Activated CD4-positive, CD25-positive, alpha-beta regulatory T cell treated with anti-CD3 and anti-CD28 coated beads, Interleukin-2, amount 50 U/mL, for 24 hours (primary cell): ENCODE measurements around the gene RBP3.

Experiments
- ATAC-seq, 2 donors: fragments of 150-1000 bp; cut with Tn5 transposase; one replicate each; pipeline ENCODE4 v1.10.0; 2021; ENCODE audit warnings: mild to moderate bottlenecking in 1 of 2, moderate library complexity in 1 of 2

Gene RBP3

DNA sequence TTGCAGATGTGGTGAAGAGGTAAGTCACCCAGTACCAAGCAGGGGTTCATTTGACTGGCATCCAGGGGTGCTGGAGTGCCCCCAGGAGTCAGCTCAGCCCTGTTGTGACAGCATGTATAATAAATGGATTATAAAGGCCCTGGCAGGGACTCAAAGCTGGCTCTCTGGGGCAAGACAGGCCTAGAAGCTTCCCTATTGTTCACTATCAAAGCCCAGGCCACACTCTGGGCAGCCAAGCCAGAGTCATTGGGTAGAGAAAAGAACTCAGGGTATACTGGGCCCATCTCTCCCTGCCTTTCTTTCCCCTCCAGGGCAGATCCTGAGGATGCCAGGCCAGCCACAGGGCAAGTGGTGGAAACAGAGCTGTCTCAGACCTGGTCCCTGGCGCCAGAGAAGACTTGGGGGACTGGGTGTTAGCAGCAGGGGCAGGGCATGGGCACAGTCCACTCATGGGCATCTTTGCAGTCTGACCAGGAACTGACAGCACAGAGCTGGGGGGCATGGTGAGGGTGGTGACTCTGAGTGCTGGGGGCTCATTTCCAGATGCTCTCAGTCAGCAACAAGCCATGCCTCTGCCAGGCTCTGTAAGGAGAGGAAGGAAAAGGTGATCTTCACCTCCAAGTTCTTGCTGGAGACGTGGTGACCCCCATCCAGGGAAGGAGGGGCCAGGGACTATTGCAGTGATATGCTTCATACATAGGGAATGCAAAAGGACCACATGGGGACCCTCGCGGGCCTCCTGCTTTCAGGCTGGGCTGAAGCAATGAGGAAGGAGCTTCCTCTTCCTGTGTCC lies 11.7 kb downstream of the RBP3 start:
- no peak for ATAC-seq

DNA sequence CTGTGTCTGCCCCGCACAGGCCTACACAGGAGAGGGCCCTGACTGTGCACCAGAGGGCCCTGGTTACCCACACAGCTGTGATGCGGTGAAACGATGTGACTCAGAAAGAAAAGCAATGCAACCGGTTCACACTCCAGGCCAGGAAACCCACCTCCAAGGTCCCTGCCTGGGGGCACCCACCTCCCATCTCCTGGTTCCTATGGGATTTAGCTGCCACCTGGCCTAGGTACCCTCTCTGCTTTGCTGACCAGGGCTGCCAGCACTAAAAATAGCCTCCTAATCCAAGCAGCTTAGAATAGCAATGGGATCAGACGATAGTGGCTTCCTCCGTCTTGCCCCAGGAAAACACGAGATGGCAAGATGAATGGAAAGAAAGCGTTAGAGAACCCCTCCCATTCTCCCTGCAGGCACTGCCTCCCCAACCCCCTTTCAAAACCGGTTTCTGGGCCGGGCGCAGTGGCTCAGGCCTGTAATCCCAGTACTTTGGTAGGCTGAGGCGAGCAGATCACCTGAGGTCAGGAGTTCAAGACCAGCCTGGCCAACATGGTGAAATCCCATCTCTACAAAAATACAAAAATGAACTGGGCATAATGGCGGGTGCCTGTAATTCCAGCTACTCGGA lies 12.4 kb downstream of the RBP3 start:
- ATAC-seq, result no peak

DNA sequence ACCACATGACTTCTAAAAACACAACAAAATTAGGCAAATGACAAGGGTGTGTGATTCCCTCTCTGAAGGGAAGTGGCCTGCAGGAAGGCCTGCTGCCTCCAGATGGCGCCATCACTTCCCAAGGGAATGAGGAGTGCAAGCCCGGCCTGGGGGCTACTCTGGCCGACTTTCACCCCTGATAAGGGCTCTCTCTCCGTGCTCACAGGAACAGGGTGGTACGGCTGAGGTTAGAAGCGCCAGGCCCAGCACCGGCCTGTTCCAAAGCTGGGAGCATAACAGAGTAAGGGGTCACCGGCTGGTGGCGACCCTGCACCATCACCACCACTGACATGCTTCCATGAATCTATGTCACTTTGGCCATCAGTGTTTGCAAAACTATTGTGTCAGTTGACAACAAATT lies 13.1 kb downstream of the RBP3 start:
- no peak for ATAC-seq

DNA sequence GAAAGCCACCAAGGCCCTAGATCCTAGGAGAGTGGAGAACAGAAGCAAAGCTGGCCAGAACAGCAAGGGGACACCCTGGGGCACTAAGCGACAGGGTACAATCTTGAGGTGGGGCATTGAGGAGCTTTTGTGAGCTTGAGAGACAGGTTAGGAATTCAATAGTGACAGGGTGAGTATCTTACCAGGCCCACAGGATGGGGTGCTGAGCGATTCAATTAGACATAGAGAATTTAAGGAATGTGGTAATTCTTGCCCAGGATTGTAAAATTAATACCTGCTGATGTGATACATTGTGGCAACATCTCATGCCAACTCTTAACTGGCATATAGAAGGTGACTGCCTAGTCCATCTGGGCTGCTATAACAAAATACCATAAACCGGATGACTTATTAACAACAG lies 14.0 kb downstream of the RBP3 start:
- ATAC-seq, result no peak

DNA sequence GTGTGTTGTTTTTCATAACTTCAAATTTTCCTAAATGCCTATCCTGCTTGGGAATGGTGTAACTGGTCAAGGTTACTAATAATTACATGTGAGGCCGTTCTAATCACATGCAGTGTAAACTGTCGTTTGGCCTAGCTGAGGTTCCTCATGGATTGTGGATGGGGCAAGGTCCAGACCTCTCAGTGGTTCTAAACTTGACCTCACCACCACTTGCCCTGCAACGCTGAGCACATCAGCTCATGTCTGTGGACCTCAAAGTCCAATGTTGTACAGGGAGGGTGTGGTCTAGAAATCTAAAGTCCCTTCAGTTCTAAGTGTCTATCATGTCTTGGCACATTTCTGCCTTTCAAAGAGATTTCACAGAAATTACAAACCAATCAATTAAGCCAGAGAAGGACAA lies 15.6 kb downstream of the RBP3 start:
- ATAC-seq, result no peak

DNA sequence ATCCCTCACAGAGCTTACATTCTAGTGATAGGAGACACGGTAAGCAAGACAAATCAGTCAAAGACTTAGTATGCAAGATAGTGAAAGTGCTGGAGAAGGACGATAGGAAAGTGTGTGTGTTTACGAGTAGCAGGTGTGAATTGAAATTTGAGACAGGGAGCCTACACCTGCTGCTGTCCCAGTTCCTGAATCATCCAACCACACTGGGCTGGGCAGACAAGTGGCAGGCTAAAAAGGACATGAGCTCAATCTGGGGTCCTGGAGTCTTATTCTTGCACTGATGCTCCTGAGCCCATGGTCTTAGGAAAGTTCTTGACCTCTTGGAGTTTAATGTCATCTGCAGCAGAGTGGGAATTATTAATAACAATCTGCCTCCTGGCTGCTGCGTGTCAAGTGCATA lies 16.2 kb downstream of the RBP3 start:
- no peak for ATAC-seq

DNA sequence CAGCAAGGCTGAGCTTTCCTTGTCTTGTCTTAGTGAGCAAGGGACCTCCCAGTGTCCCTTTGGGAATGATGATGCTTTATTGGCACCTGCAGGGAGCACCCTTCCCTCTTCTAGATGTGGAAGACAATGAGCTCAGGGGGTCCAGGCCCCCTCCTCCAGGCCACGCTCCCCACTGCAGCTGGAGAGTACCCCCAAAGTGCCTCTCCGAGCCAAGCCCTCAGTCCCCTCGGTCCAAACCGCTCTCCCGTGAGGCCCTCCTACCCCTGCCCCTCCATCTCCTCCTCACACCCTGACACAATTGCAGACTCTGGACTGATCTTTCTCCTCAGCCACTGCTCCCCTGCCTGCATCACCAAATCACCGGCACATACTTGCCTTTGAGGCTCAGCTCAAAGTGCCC lies 16.7 kb downstream of the RBP3 start:
- ATAC-seq, result no peak

DNA sequence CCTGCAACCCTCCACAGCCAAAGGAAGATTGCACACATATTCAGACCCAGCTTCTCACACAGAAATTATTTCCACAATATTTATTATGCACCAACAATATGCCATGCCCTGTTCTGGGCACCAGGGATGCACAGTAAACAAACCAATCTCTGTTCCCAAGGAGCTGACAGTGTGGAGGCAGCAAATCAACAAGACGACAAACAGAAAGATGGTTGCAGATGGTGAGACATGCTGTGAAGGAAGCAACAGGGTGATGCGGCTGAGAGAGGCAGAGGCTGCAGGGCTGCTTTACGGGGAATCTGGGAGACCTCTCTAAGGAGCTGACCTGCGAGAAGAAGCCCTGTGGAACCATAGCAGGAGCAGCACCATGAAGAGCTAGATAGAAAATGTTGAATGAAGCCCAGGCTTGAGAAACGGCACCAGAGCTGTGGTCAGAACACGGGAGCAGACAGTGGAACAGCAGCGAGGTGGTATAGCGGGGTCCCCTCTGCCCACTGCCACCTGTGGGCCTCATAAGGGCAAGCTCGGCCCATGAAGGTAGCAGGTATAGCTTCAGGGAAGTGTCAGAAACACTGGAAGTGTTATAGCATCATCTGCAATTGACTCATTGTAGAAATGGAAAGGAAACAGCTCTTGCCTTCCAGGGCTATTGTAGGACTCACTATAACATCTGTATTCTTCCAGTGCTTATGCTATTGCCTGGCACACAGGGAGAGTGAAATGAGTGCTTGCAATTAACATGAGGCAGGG lies 17.4 kb downstream of the RBP3 start:
- ATAC-seq, result no peak

DNA sequence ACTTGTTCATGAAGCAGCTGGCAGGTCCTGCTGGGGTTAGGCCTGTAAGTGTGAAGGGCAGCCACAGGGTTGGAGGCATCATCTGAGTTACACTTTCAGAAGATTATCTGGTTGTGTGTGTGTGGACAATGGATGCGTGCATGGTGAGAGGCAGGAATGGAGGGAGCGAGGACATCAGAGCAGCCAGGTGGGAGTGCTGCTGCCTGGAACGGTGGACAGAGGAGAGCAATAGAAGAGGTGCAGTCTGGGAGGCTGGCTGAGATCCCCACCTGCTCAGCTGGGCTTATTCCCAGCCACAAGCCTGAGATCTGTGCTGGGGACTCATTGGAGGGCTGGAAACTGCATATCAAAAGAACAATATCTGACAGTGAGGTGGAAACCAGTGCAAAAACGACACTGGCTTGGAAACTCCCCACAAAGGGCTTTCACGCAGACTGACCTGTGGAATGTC lies 18.0 kb downstream of the RBP3 start:
- no peak for ATAC-seq

DNA sequence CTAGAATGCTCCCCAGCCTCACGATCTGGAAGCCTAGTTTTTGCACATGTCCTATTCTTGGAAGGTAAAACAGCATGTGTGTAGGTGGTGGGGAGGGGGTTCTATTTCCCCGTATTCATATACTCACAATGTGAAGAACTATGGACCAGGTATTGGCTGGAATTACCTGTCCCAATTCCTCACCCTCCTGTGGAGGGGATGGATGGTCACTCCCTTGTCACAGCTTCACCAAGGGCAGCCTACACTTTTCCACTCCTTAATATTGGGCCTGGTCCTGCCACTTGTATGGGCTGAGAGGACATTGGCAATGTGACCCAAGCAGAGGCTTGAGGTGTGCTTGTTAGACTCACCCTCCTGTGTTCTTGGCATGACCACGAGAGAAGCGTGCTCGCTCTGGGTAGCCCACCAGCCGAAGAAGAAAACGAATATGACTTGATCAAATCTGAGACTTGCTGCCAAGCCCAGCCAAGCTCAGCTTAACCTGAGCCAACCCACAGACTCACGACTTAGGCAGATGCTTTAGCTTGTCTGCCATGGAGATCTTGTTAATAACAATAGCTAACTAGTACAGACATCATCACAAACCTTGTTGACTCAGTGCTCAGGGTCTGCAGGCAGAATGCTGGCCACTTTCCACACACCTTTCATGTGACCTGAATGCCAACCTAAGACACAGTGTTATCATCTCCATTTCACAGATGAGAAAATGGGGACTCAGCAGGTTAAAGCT lies 18.7 kb downstream of the RBP3 start:
- ATAC-seq, result no peak

DNA sequence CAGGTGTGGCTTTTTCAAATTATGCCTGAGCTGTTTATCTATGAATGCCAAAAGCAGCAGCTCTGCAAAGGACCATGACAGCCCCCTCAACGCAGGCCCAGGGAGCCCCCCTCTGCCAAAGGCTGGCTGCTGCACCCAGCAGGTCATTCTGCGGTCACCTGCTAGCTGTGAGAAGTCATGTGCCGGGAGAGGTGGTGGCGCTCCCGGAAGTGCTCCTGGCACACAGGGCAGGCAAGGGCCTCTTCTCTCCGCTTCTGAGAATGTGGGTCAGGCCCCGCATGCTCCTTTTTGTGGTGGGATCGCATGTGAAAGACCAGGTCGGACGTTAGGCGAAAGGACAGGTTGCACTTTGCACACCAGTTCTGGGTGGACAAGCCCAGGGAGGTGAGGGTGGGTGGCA lies 19.5 kb downstream of the RBP3 start:
- ATAC-seq, result no peak

DNA sequence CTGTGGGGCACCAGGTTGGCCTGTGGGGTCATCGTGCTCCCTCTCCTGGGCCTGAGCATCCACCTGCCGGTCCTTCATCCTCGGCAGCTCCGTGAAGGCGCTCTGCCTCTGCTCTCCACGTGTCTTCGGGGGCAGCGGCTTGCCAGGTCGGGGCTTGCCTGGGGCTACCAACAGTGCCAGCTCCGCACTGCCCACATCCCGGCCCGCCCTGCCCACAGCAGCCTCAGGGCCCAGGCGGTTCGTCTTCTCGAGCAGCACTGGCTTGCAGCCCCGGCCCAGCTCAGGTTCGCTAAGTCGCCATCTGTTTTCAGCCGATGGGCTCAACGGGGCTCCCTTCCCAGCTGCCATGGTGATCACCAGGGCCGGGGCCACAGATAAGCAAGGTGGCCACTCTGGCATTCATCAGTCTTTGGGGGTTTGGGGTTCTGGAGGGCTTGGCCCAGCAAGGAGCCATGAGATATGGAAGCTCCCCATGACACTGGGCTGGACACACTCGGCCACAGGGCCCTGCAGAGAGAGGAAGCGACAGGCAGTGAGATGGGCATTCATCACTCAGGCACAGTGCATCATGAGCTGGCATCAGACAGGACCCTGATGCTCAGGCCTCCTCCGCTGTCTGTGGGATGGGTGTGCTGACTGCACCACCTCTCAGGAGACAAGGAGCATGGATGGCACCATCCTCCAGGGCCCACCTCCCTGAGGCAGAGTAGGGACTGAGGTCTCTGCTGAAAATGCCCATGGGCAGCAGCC lies 20.4 kb downstream of the RBP3 start:
- no peak for ATAC-seq

DNA sequence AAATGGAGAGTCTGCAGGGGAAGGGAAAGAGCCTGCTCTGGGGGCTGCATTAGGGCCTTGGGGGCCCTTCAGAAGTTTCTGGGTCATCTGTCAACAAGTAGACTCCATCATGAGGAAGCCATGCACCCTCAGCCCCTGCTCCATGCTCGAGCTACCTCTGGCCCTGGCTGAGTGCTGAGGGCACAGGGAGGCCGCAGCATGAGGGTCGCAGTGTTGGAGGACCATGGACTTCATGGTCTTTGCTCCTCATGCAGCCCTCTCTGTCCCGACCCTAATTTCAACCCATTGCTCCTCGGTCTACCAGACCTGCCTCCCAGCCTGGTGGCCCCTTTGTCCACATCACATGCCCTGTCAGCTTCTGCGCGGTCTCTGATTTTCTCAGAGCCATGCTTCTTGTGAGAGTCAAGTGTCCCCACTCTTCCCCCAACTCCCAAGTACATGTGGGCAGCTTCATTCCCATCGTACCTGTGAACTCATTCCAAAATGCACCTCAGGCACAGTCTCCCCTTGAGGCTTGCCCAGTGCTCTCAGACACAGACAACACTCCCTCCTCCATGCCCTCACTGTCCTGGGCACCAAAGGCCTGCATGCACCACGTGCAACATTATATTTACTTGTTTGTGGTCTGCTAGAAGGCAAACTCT lies 21.2 kb downstream of the RBP3 start:
- ATAC-seq, result no peak

DNA sequence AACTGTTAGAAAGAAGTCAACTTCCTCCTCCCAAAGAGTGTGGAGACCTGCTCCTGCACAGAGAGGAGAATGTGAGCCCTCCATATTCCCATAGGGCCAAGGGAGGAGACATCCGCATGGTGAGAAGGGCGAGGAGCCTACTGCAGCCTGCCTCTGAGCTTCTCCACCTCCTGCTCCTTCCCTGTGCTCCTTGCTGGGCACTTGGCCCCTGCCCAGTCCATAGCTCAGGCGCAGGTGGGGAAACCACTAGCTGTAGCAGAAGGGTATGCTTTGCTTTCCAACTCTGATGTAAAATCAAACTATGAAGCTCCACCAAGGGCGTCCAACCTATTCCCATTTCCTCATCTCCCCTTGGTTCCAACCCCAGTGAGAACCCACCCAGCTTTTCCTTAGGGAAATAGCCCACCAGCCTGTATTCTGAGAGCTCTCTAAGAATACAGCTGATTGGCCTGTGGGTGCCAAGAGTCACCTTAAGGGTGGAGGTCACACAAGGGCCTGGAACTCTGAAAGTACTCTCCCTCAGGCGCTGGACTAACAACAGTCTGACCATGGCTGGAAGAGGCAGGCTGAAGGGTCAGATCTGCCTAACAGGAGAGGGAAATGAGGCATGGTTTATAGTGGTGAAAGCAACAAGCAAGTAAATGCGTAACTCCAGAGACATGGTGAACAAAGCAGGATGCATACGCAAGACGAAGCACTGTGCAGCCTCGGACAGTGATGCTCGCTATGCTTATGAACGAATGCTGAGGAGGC lies 22.0 kb downstream of the RBP3 start:
- ATAC-seq, result no peak

DNA sequence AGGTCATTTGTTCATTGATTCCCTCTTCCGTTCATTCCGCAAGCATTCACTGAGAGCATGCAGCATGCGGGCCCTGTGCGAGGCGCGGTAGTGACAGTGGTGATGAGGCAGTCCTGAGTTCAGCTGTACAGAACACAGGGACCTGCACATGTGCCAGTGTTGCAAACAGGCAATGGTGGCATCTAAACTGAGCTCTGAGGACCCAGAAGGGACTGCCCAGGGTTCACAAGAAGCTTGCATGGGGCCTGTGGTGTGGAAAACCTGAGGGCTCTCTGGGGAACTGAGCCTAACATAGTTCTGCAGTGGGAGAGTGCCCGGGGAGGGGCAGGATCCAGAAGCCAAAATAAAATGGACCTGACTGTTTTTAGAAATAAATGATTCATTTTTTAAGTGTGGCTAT lies 22.7 kb downstream of the RBP3 start:
- no peak for ATAC-seq

DNA sequence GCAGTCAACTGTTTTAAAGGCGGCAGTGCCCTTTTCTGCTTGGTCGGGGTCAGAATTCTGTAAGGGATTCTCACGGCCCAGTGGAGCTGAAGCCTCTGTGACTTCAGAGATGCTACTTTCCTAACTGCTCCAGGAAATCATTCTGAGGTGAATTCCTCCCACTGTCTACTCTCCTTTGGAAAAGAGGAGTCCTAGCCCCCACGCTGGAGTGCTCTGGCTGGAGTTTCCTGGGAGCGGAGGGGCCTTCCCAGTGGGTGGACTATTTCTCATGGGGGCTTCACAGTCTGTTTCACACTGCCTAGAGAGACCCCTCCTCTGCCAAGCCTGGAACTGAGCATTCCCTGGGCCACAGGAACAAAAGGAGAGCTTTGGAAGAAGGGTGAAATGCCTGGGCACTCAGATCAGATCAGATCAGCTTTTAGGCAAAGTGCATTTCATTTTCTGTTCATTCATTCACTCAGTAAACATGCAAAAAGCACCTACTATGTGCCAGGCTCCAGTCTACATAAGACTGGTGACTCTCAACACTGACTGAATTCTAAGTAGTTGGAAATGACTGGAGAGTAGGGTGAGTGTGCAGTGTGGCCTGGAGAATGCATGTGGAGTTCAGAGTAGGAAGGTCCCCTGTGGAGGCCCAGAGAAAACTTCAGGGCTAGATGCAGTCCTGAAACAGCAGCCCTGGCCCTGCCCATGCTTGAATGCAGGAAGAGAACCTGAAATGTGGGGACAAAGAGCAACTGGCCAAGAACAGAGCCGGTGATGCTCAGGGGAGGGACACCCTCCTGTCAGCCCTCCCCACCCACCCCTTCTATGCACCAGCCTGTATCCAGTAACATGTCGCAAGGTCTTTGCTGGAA lies 23.7 kb downstream of the RBP3 start:
- no peak for ATAC-seq

DNA sequence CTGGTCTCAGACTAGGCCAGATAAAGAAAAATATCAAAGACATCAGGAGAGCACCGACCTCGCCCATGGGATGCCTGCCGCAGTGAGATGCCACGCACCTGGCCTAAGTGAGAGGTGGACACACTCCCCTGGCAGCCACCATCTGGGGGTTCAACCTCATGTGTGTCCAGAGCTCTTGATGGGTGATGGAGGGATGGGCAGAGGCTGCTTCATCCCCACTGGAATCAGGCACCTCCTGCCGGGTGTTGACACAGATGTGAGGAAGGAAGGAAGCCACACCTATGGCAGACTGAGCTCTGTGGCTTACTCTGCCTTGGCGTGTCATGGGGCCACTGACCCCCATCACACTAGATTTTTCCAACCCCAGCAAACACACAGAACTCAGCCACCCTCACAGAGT lies 24.6 kb downstream of the RBP3 start:
- no peak for ATAC-seq

DNA sequence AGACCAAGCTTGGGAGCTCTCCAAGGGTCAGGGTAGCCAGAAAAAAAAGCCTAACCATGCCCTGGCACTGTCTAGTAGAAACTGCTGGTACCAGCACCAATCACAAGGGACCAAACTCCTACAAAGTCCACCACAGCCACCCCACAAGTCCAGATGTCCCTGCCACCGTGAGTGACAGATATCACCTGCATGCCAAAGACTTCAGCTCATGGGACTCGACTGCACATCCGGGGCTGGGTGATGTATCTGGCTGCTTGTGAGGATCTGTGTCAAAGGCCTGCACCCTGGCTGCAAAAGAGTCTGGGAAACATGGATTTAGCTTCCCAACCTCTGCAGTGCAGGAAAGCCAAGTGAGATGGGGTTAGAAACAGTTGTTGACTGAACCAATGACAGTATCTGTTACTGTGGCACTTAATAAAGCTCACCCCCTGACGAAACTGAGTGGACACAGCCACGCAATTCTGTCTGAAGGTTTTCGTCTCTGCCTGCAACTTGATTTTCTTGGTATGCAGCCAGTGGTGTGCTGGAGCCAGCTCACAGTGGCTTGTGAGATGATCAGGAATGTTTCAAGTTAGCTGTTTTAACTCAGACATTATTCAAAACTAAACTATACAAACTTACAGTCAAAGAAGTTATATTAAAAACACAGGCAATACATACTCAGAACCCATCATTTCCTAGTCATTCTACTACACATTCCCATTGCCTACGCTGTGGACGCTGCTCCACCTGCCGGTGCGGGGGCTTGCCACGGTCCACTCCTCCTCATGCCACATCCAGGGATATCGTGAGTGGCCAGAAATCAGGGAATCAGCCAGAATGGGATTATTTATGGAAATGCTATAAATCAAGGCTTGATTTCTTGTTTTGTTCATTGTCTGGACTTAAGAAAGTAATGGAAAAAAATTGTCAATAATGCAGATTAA lies 26.7 kb downstream of the RBP3 start:
- ATAC-seq, result no peak
